Measurements from ENCODE around the gene NTF3. TPM values are rescaled to one million over a fixed set of nuclear protein-coding genes. Genes with fewer than 3 reads are reported as not detected.
A peak's percentile ranks its signal among the peaks of the same experiment; 100 is the strongest.

NTF3 gene
- total and polyA plus RNA-seq, 9 of the 15 experiments (the other 6 are each of a cell fraction or from before 2014, with no cell fraction given): not detected

GRCh38 chr12:5492562-5492961 lies 60.7 kb downstream of the NTF3 start:
- Histone ChIP-seq H3K9me1 (ENCODE audit: control insufficient read depth, insufficient read depth, low read length) (no peaks in the 10 kb centered on the region), H3K27ac (ENCODE audit: extremely low read depth, low read depth, low read length) (no peak overlapping the region), H3K4me1 (replicated peaks in 1 of 2; ENCODE audit: control insufficient read depth in 2 of 2, insufficient read depth in 2 of 2, low read length in 2 of 2) (no peaks in the 10 kb centered on the region), H3K4me2 (ENCODE audit: insufficient read depth, low read length) (no peak overlapping the region), H3K9me3 (replicated peaks; ENCODE audit: control insufficient read depth, insufficient read depth, low read depth, low read length) (no peaks in the 10 kb centered on the region), H4K20me1 (replicated peaks; ENCODE audit: control insufficient read depth, insufficient read depth, low read length) (no peaks in the 10 kb centered on the region), H3K27me3 (ENCODE audit: control insufficient read depth in 2 of 2, insufficient read depth in 2 of 2, low read length in 2 of 2) (peaks cover 8 to 27% of the 10 kb centered on the region in 2 experiments), H2AFZ (ENCODE audit: low read depth, low read length) (no peak overlapping the region), H3K79me2 (ENCODE audit: control insufficient read depth, insufficient read depth, low read length) (no peaks in the 10 kb centered on the region), H3K36me3 (ENCODE audit: control insufficient read depth, insufficient read depth, low read length) (no peaks in the 10 kb centered on the region), H3K4me3 (no peak overlapping the region), H3K9ac (ENCODE audit: insufficient read depth in 1 of 2, low read depth in 2 of 2, low read length in 2 of 2) (no peak overlapping the region)
- no peak for TF ChIP-seq KLF16 (IDR thresholded peaks at IDR 0.05)
- TF ChIP-seq, protein P1, sequence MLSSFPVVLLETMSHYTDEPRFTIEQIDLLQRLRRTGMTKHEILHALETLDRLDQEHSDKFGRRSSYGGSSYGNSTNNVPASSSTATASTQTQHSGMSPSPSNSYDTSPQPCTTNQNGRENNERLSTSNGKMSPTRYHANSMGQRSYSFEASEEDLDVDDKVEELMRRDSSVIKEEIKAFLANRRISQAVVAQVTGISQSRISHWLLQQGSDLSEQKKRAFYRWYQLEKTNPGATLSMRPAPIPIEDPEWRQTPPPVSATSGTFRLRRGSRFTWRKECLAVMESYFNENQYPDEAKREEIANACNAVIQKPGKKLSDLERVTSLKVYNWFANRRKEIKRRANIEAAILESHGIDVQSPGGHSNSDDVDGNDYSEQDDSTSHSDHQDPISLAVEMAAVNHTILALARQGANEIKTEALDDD (IDR thresholded peaks at IDR 0.05): no peak
- no peak for TF ChIP-seq HOXB6 (CRISPR knock-in tag; IDR thresholded peaks at IDR 0.05; ENCODE audit: borderline replicate concordance)
- TF ChIP-seq, protein P2, sequence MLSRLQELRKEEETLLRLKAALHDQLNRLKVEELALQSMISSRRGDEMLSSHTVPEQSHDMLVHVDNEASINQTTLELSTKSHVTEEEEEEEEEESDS (CRISPR knock-in tag; IDR thresholded peaks at IDR 0.05): no peak
- no peak for ATAC-seq
- CTCF ChIA-PET (ENCODE audit: low intra/inter-chr PET ratio): no interaction called here
- 0% methylated on average over 4 of the region's 4 CpGs for WGBS (ENCODE audit: insufficient coverage, low coverage, missing lambda C conversion rate)
- in situ Hi-C loops (cut with MboI) (no loop called here), intact Hi-C loops (cut with micrococcal nuclease) (no loop called here)
- BruUV-seq (replicated peaks): no TSS peak
- no peak for FAIRE-seq
- POLR2A ChIA-PET: no interaction called here
- DNase-seq (ENCODE audit: extremely low read depth in 1 of 4, low spot score in 3 of 4): peak in 1 of 4 experiments; percentile 6

DNA sequence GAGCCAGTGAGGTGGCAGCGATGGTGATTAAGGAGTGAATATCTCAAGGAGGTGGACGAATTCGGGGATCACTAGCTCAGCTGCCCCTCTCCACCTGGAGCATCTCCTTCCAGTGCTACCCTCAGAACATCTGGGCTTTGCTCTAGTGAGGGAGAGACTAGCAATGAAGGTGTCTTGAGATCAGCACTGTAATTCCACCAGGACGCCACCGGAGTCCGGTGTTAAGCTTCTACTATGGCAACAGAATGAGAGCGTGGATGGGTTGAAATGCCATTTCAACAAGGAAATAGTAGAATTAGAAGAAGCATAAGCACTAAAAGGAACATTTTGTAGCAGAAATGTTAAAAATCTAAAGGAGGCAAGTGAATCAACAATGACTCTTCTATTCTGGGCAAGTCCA lies 61.1 kb downstream of the NTF3 start:
- H3K9me1 ChIP-seq (ENCODE audit: control insufficient read depth, insufficient read depth, low read length): no peaks in the 10 kb centered on the region
- CTCF ChIA-PET (ENCODE audit: low intra/inter-chr PET ratio): no interaction called here

More for the DNA sequence above, 61.1 kb downstream of the NTF3 start:
- Histone ChIP-seq H2AFZ (ENCODE audit: low read depth, low read length) (no peak overlapping the region), H3K79me2 (ENCODE audit: control insufficient read depth, insufficient read depth, low read length) (no peaks in the 10 kb centered on the region), H4K20me1 (replicated peaks; ENCODE audit: control insufficient read depth, insufficient read depth, low read length) (no peaks in the 10 kb centered on the region), H3K36me3 (ENCODE audit: control insufficient read depth, insufficient read depth, low read length) (no peaks in the 10 kb centered on the region), H3K9me3 (replicated peaks; ENCODE audit: control insufficient read depth, insufficient read depth, low read depth, low read length) (no peaks in the 10 kb centered on the region), H3K27me3 (ENCODE audit: control insufficient read depth in 2 of 2, insufficient read depth in 2 of 2, low read length in 2 of 2) (peaks cover 8 to 27% of the 10 kb centered on the region in 2 experiments), H3K4me2 (ENCODE audit: insufficient read depth, low read length) (no peak overlapping the region), H3K27ac (ENCODE audit: extremely low read depth, low read depth, low read length) (no peak overlapping the region), H3K4me1 (replicated peaks in 1 of 2; ENCODE audit: control insufficient read depth in 2 of 2, insufficient read depth in 2 of 2, low read length in 2 of 2) (no peaks in the 10 kb centered on the region), H3K4me3 (no peak overlapping the region), H3K9ac (ENCODE audit: insufficient read depth in 1 of 2, low read depth in 2 of 2, low read length in 2 of 2) (no peak overlapping the region)
- DNase-seq (ENCODE audit: extremely low read depth in 1 of 4, low spot score in 3 of 4): no peak
- intact Hi-C loops (cut with micrococcal nuclease) (no loop called here), in situ Hi-C loops (cut with MboI) (no loop called here)
- FAIRE-seq: no peak
- no peak for ATAC-seq
- TF ChIP-seq HNRNPLL (IDR thresholded peaks at IDR 0.05; ENCODE audit: low read depth, low read length, poor library complexity, severe bottlenecking) (no peak), E4F1 (CRISPR knock-in tag; IDR thresholded peaks at IDR 0.05; ENCODE audit: borderline replicate concordance) (no peak)
- no TSS peak for BruUV-seq (replicated peaks)
- POLR2A ChIA-PET: no interaction called here
- 0% methylated on average over 5 of the region's 7 CpGs for WGBS (ENCODE audit: insufficient coverage, low coverage, missing lambda C conversion rate)

Measured in K562 (cell line).